8988T (cell line): Measurements from ENCODE around the gene SPNS2.

ENCODE experiments used
- DNase-seq: peaks from one replicate; pipeline ENCODE4 v3.0.0; 2011

The SPNS2 gene

GRCh38 chr17:4480929-4481898, 17.5 kb upstream of the SPNS2 start:
- no peak for DNase-seq

GRCh38 chr17:4482338-4483011, 16.2 kb upstream of the SPNS2 start:
- DNase-seq: no peak

- peak; percentile 86 for DNase-seq
These were observed 15.5 kb upstream of the SPNS2 start for GRCh38 chr17:4483012-4483840.

- no peak for DNase-seq
These were observed 12.7 kb upstream of the SPNS2 start for GRCh38 chr17:4485676-4486646.

- no peak for DNase-seq
These were observed 11.4 kb upstream of the SPNS2 start for GRCh38 chr17:4487296-4487695.

GRCh38 chr17:4487820-4488716, 10.6 kb upstream of the SPNS2 start:
- DNase-seq: no peak

GRCh38 chr17:4488989-4489595, 9.6 kb upstream of the SPNS2 start:
- DNase-seq: no peak

GRCh38 chr17:4490109-4490591, 8.5 kb upstream of the SPNS2 start:
- DNase-seq: no peak

GRCh38 chr17:4490637-4491061, 8.0 kb upstream of the SPNS2 start:
- DNase-seq: no peak

GRCh38 chr17:4492721-4493561, 5.7 kb upstream of the SPNS2 start:
- no peak for DNase-seq

GRCh38 chr17:4497101-4497824, 1.4 kb upstream of the SPNS2 start:
- DNase-seq: peak; percentile 78

- DNase-seq: no peak
These were observed 930 bp downstream of the SPNS2 start for GRCh38 chr17:4499431-4500190.

GRCh38 chr17:4500191-4500571, 1.5 kb downstream of the SPNS2 start:
- DNase-seq: no peak

GRCh38 chr17:4501295-4501949, 2.7 kb downstream of the SPNS2 start:
- no peak for DNase-seq

- DNase-seq: no peak
These were observed 3.9 kb downstream of the SPNS2 start for GRCh38 chr17:4502466-4503154.

GRCh38 chr17:4503283-4504025, 4.8 kb downstream of the SPNS2 start:
- DNase-seq: no peak
